Fibroblast of gingiva (primary cell): ENCODE measurements around the gene THAP12.
"Not testable (repeated sequence)": the region's sequence is repeated elsewhere in the genome, so short reads cannot be mapped to it uniquely, and the experiment has no call there.

Experiments used
- DNase-seq: peaks from one replicate; pipeline ENCODE4 v3.0.0-alpha.2; 2011; ENCODE audit warnings: low read depth

THAP12 gene

GRCh38 chr11:76380977-76381719 lies at the start of gene THAP12, which contains the start of gene GVQW3:
Gene THAP12, minus strand, starts transcription at chr11:76381132. Its CDS starts 296 bp downstream, at chr11:76380836.
Gene GVQW3, plus strand, starts transcription at chr11:76381323. Its CDS starts 506 bp downstream, at chr11:76381829.
- peak; percentile 99 for DNase-seq

- no peak for DNase-seq
These were observed 45.7 kb upstream of the THAP12 start for GRCh38 chr11:76426660-76427059.

- no peak for DNase-seq
These were observed 44.0 kb upstream of the THAP12 start for GRCh38 chr11:76424891-76425290.

- no peak for DNase-seq
These were observed 43.4 kb upstream of the THAP12 start for GRCh38 chr11:76424379-76424778.

GRCh38 chr11:76419896-76420295 lies 39.0 kb upstream of the THAP12 start:
- DNase-seq = no peak

GRCh38 chr11:76415073-76415472 lies 34.1 kb upstream of the THAP12 start:
- no peak for DNase-seq

- no peak for DNase-seq
These were observed 30.0 kb upstream of the THAP12 start for GRCh38 chr11:76410851-76411357.

- no peak for DNase-seq
These were observed 27.4 kb upstream of the THAP12 start for GRCh38 chr11:76408171-76408965.

GRCh38 chr11:76406359-76406758 lies 25.4 kb upstream of the THAP12 start:
- no peak for DNase-seq

GRCh38 chr11:76401484-76401883 lies 20.6 kb upstream of the THAP12 start:
- DNase-seq = not testable (repeated sequence)

- DNase-seq = no peak
These were observed 20.0 kb upstream of the THAP12 start for GRCh38 chr11:76400967-76401366.

- no peak for DNase-seq
These were observed 16.5 kb upstream of the THAP12 start for GRCh38 chr11:76397383-76397782.

- no peak for DNase-seq
These were observed 14.4 kb upstream of the THAP12 start for GRCh38 chr11:76395296-76395695.

- DNase-seq = no peak
These were observed 13.5 kb upstream of the THAP12 start for GRCh38 chr11:76394411-76394810.

- no peak for DNase-seq
These were observed 11.9 kb upstream of the THAP12 start for GRCh38 chr11:76392870-76393269.

GRCh38 chr11:76391811-76392475 lies 11.0 kb upstream of the THAP12 start:
- DNase-seq = no peak

- no peak for DNase-seq
These were observed 10.1 kb upstream of the THAP12 start for GRCh38 chr11:76391021-76391420.

GRCh38 chr11:76388408-76388807 lies 7.5 kb upstream of the THAP12 start:
- DNase-seq = no peak

GRCh38 chr11:76385903-76386302 lies 5.0 kb upstream of the THAP12 start:
- DNase-seq = no peak

- no peak for DNase-seq
These were observed 1.3 kb upstream of the THAP12 start for GRCh38 chr11:76382209-76382608.

- no peak for DNase-seq
These were observed 564 bp downstream of the THAP12 start for GRCh38 chr11:76380159-76380976.

GRCh38 chr11:76379807-76380158 lies 1.1 kb downstream of the THAP12 start:
- DNase-seq = no peak
